AG09309 (cell line): Measurements from ENCODE around the gene EPB41L1.

Source experiments
- DNase-seq: peaks from one replicate; pipeline ENCODE4 v3.0.0-alpha.2; 2010; ENCODE audit warnings: low read depth
- H3K4me3 ChIP-seq: 2 replicates; pipeline ENCODE4 v1.5.1; 2011; ENCODE audit warnings: mild to moderate bottlenecking, low read depth, low read length, moderate library complexity; ENCODE audit not compliant: control insufficient read depth
- CTCF ChIP-seq: IDR thresholded peaks from 2 replicates; pipeline ENCODE4 v1.5.1; 2011; ENCODE audit warnings: mild to moderate bottlenecking, low read depth, low read length, inconsistent platforms; ENCODE audit not compliant: insufficient read depth, control insufficient read depth; ENCODE audit errors: missing control alignments

Gene EPB41L1

GRCh38 chr20:36197271-36197670 lies 42.7 kb downstream of the EPB41L1 start:
- TF ChIP-seq CTCF, result no peak
- DNase-seq, result no peak
- H3K4me3 ChIP-seq, result no peak overlapping the region

- peak; percentile 96 for TF ChIP-seq CTCF
- peak; percentile 38 for DNase-seq
- no peak overlapping the region for H3K4me3 ChIP-seq
Measured at GRCh38 chr20:36199345-36200257, 45.1 kb downstream of the EPB41L1 start.

GRCh38 chr20:36200451-36200850 lies 45.9 kb downstream of the EPB41L1 start:
- no peak overlapping the region for H3K4me3 ChIP-seq
- no peak for DNase-seq
- no peak for TF ChIP-seq CTCF

- no peak overlapping the region for H3K4me3 ChIP-seq
- DNase-seq, result no peak
- TF ChIP-seq CTCF, result no peak
Measured at GRCh38 chr20:36201198-36201597, 46.7 kb downstream of the EPB41L1 start.

GRCh38 chr20:36202891-36203338 lies 48.4 kb downstream of the EPB41L1 start:
- H3K4me3 ChIP-seq, result no peak overlapping the region
- no peak for DNase-seq
- peak; percentile 99 for TF ChIP-seq CTCF

GRCh38 chr20:36203861-36204260 lies 49.3 kb downstream of the EPB41L1 start:
- H3K4me3 ChIP-seq, result no peak overlapping the region
- no peak for DNase-seq
- no peak for TF ChIP-seq CTCF

GRCh38 chr20:36205026-36205425 lies 50.5 kb downstream of the EPB41L1 start:
- DNase-seq, result no peak
- H3K4me3 ChIP-seq, result no peak overlapping the region
- no peak for TF ChIP-seq CTCF
